NCI-H2029 (cell line): Measurements from ENCODE around the gene RAB11FIP3.
"Not testable (repeated sequence)": the region's sequence is repeated elsewhere in the genome, so short reads cannot be mapped to it uniquely, and the experiment has no call there.

ENCODE experiments used
- DNase-seq: peaks from one replicate; lab custom pipeline; 2025; lab: John Stamatoyannopoulos, UW

The RAB11FIP3 gene

DNA sequence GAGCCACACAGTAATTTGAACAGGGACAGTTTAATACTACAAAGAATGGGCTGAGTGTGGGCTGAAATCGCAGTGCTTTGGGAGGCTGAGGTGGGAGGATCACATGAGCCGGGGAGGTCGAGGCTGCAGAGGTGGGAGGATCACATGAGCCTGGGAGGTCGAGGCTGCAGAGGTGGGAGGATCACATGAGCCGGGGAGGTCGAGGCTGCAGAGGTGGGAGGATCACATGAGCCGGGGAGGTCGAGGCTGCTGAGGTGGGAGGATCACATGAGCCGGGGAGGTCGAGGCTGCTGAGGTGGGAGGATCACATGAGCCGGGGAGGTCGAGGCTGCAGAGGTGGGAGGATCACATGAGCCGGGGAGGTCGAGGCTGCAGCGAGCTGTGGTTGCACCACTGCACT, 69.2 kb downstream of the RAB11FIP3 start:
- not testable (repeated sequence) for DNase-seq

DNA sequence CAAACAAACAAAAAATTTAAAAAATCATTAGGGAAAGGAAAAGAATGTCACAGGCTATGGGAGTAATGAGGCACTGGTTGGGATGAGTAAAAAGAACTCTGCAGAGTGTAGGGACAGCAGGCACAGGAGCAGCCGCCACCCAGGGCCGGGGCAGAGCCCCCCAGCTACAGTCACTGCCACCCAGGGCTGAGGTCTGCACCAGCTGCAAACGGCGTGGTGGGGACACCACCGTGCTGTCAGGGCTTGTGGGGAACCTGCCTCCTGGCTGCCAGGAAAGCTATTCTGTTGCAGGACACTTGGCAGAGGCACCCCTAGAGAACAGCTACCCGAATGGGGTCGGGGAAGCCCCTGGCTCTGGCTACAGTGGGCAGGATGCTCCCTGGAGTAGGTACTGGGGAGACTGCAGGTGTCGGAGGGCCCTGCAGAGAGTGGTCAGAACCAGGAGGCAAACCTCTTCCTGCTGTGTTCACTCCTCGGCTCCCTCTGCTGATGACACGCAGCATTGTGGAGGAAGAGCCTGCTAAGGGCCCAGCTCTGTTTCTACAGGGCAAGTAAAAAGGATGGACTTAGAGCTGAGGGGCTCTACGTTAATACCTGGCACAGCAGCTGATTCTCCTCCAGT, 69.8 kb downstream of the RAB11FIP3 start:
- DNase-seq = no peak

DNA sequence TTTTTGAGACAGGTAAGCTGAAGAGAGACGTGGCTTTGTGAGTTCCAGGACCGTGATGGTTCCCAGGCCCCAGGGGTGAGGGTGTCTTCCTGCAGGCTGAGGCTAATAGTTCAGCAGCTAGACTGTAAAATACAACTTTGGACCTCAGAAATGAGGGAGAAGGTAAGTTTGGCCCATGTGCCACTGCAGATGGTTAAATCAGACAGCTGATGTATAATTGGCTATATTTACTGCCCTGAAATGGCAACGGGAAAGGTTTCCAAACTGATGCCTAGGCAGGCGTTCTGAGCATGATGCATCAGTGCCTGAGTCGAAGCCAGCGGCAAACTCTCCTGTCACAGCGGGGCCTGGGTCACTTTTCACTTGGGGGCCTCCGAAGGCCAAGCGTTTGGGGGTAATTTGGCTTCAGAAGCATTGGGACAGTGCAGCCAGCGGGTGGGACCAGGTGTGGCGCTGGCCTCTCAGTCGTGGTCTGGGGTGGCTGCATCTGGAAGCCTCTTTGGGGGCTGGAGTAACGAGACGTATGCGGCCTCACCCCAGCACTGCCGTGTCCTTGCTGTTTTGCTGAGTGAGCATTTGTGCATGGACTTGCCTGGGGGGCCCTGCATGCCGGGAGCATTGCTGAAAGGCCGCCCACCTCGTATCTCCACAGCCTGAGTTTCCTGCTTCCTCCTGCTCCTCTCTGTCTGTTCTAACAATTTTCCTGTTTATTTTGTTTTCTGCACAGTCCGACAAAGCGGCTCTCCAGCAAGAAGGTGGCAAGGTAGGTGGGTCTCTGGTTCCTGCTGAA, 70.8 kb downstream of the RAB11FIP3 start:
- DNase-seq = no peak

DNA sequence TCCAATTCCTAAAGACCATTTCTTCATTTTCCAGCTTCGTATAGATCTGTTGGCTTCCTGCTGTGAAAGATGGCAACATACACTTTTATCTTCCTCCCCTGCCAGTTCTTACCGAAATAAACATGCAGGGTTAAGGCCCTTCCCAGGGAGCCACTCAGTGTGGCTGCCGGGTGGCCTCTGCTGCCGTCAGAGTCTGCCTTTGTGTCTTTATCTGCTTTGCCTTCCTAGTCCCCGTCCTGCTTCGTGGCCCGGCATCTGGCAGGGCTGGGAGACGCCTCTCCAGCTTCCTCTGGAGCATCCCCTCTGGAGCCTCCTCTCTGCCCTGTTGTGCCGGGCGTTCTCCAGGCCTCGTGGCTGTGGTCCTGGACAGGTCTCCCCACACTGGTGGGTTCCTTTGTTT, 71.8 kb downstream of the RAB11FIP3 start:
- no peak for DNase-seq

DNA sequence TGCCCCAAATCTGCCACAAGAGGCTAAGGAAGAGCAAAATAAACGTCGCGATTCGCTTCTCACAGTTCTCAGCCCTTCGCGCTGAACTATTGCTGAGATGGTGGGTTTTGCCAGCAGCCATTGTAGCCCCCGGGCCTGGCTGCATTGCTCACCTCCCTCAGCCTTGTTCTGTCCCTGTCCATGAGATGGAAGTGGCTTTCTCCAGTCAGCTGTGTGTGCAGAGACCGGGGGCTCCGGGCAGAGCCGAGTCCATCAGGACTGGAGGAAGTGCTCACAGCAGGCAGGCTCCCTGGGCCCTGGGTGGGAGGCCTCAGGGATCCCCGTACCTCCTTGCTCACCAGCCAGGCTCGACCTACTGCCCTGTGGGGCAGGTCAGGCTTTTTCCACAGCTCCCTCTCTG, 74.5 kb downstream of the RAB11FIP3 start:
- no peak for DNase-seq

DNA sequence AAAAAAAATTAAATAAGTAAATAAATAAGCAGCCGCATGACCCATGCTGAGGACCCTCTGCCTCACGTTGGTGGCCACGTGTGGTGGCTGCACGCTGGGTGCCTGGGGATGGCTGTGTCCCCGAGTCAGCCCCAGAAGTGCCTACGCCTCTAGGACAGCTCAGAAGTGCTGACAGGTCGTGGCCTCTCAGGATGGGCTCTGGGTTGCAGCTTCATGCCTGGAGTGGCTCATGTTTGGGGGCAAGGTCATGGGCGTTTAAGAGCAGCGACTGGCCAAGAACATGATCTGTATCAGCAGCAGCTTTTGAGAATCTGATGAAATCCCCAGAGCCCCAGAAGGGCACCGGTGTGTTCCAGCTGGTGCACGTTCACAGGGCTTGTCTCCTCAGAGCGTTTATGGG, 75.3 kb downstream of the RAB11FIP3 start:
- no peak for DNase-seq

DNA sequence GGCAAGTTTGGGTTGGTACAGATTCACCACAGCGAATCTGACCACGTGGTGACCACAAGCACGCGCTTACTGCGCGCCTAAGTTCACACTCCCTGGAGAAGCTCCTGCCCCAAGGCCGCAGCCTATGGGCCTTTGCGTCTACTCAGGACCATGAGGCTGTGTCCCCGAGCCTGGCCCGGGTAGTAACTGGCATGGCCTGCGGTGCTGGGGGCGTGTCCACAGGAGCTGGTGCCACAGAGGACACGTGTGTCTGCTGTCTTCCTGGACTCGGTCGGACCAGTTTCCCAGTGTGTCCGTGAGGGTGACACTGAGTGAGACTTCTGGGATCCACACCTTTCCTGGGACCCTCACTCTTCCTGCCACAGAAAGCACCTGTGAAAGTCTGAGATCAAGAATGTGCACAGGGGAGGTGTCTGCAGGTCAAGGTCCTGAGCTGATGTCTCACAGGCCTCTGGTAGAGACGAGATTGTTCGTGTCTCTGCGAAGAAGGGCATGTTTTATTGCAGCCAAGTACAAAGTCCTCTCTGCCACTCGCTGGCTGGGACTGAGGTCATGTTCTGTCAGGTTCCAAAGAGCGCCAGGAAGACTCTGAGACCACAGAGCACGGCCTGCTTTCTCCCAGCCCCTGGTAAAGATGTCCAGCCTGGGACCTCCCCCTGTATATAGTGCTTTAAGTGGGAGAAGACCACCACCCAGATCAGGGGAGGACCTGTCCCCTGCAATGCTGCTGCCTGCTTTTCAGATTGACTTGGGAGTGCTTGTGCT, 76.9 kb downstream of the RAB11FIP3 start:
- no peak for DNase-seq

DNA sequence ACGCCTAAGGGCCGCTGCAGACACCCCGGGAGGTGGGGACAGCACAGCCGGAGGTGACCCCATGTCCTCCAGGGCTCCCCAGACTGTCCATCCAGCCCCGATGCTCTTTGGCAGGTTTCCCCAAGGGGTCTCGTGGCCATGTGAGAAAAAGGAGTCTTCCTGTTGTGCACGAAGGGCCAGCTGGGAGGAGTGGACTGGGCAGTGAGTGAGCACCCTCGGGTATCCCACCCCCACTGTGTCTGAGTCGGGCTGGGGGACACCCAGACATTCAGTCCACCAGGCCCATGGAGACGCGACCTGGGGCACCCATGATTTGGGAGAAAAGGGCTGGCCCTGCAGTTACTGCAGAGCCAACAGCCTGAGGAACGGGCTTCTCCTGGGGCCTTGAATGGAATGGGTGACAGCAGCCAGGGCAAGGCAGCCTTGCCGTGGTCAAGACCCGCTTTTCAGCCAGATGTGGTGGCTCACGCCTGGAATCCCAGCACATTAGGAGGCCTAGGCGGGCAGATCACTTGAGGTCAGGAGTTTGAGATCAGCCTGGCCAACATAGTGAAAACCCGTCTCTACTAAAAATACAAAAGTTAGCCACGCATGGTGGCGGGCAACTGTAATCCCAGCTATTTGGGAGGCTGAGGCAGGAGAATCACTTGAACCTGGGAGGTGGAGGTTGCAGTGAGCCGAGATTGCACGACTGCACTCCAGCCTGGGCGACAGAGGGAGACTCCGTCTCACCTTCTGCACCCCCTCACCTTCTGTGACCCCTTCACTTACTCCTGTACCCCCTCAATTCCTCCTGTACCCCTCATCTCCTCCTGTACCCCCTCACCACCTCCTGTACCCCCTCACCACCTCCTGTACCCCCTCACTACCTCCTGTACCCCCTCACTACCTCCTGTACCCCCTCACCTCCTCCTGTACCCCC, 78.0 kb downstream of the RAB11FIP3 start:
- DNase-seq = no peak

- DNase-seq = no peak
Observed at GRCh38 chr16:505479-506245, 80.2 kb downstream of the RAB11FIP3 start.

- no peak for DNase-seq
Observed at GRCh38 chr16:506246-506546, 80.7 kb downstream of the RAB11FIP3 start.

DNA sequence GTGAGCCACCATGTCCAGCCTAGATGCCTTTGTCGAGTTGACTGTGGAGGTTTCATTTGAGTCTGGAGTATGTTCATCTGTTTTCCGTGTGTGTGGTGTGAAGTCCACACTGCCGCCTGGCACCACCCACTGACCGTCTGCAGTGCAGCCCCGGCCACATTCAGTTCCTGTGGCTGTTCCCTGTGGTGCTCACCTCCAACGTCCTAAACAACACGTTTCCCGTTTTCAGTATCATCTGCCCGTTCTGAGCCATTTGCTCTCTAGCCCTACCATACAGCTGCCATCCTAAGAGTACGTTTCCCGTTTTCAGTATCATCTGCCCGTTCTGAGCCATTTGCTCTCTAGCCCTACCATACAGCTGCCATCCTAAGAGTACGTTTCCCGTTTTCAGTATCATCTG, 82.1 kb downstream of the RAB11FIP3 start:
- not testable (repeated sequence) for DNase-seq

DNA sequence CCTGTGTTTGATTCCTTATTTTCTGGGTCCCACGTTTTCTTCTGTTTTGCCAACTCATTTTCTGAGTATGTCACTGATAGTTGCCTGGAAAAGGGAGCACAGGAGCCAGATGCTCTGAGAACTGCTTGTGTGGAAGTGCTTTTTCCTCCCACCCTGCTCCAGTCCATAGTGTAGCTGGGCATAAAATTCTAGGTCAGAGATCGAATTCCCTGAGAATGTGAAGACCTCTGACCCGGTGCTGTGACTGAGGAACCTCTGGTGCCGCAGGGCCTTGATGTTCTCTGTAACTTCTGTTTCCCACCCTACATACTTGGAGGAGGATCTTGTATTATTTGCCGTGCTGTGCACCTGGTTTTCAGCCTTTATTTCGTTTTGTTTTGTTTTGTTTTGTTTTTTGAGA, 82.5 kb downstream of the RAB11FIP3 start:
- DNase-seq = no peak

GRCh38 chr16:508884-509736, 83.7 kb downstream of the RAB11FIP3 start:
- no peak for DNase-seq

DNA sequence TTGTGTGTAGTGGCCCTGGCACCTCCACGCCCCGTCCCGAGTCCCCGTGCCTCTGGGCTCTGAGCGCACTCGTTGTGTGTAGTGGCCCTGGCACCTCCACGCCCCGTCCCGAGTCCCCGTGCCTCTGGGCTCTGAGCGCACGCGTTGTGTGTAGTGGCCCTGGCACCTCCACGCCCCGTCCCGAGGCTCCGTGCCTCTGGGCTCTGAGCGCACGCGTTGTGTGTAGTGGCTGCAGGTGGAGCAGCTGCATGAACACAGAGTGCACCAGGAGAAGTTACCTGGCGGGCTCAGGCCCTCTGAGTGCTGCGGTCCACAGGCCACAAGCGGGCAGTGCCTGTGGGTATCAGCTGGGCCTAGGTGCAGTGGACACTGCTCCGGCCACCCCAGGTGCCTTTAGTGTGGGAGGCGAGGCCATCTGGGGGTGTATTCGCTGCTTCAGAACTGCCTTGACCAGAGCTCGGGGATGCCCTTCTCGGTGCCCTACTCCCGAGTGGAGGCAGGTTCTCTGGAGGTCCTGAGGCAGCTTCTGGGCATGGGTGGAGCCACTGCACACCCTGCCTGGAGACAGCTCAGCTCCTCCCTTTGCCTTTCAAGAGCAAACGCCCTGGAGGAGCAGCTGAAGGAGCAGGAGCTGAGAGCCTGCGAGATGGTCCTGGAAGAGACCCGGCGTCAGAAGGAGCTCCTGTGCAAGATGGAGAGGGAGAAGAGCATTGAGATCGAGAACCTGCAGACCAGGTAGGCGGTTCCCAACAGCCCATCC, 84.8 kb downstream of the RAB11FIP3 start:
- no peak for DNase-seq

- DNase-seq = no peak
Observed at GRCh38 chr16:512802-513201, 87.4 kb downstream of the RAB11FIP3 start.

DNA sequence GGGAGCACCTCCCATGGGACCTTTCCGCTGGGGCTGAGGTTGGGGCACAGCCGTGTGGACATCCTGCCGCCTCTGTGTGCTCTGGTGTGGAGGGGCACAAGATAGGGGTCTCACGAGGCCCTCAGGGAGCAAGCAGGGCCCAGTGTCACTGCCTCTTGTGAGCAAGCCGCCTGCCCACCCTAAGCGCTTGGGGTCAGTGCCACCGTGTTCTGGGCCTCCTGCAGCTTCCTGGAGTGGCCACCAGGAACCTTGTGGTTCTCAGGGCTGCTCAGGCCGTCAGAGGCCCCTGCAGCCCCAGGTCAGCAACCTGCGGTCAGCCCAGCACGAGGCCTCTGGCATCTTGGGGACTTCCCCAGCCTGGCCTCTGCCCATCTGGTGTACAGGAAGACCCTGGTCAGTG, 88.5 kb downstream of the RAB11FIP3 start:
- DNase-seq = no peak

- no peak for DNase-seq
Observed at GRCh38 chr16:515175-515938, 89.9 kb downstream of the RAB11FIP3 start.

DNA sequence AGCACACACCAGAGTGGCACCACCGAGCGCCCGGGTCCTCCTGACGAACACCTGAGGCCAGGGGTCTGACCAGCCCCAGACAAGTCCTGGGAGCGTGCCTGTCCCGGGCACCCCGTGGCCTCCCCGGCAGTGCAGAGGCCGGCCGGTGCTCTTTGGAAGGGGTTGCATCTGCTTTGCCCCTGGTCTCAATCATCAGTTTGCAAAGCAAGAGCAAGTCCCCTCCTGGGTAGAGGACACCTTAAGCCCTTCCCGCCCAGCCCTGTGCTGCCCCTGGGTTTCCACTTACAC, 90.4 kb downstream of the RAB11FIP3 start:
- DNase-seq = no peak

DNA sequence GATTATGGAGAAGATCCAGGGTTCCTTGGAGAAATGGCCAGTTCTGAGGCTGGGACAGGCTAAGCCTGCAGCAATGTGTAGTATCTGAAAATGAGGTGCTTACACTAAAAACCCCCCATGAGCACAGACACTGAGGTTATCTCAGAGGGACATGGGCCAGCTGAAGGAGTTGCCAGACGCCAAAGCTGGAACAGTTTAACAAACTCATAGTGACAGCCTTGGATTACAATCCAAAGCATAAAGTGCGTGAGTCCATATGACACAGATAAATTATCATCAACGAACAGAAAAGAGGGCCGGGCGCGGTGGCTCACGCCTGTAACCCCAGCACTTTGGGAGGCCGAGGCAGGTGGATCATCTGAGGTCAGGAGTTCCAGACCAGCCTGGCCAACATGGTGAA, 90.9 kb downstream of the RAB11FIP3 start:
- DNase-seq = no peak
